IMR-90 (cell line): Measurements from ENCODE around the gene ZNF598. TPM values are rescaled to one million over a fixed set of nuclear protein-coding genes. Genes with fewer than 3 reads are reported as not detected.

Experiments used
- ATAC-seq: fragments of 200-7000 bp; cut with Tn5 transposase; 2 replicates; pipeline ENCODE4 v1.9.1; 2020; ENCODE audit warnings: low read depth, mild to moderate bottlenecking, moderate library complexity
- BruUV-seq: library from RNA; stranded (reverse); fragments of 400-500 nt; replicated peaks from 2 replicates; lab custom pipeline; 2021; lab: Mats Ljungman, UMichigan
- CTCF ChIA-PET: fragments of 300-600 bp; formaldehyde crosslinking; extraction: SDS; loops from one replicate; lab custom pipeline; 2021; ENCODE audit warnings: antibody characterized with exemption; lab: Yijun Ruan, JAX
- POLR2A ChIA-PET: fragments of 300-600 bp; sonication (Branson Sonifier 250); formaldehyde crosslinking; loops from one replicate; lab custom pipeline; 2022; ENCODE audit warnings: antibody characterized with exemption; ENCODE audit not compliant: unreplicated experiment; lab: Charles Lee
- DNase-seq: peaks from one replicate; pipeline ENCODE4 v3.0.0; 2013
- H2AFZ ChIP-seq: replicated peaks from 2 replicates; pipeline ENCODE3; 2013; ENCODE audit warnings: low read length, mild to moderate bottlenecking; ENCODE audit not compliant: poor library complexity
- H2AK5ac ChIP-seq: 2 replicates; pipeline ENCODE4 v1.6.1; 2013; ENCODE audit warnings: low read depth, low read length, inconsistent platforms
- H2AK9ac ChIP-seq: replicated peaks from 2 replicates; pipeline ENCODE3; 2013; ENCODE audit warnings: mild to moderate bottlenecking, low read depth, low read length, moderate library complexity; ENCODE audit not compliant: poor library complexity
- H2BK120ac ChIP-seq: 2 replicates; pipeline ENCODE4 v1.6.1; 2013; ENCODE audit warnings: low read depth, low read length, inconsistent platforms
- H2BK15ac ChIP-seq: 3 replicates; pipeline ENCODE4 v1.6.1; 2013; ENCODE audit warnings: low read depth, low read length, inconsistent platforms
- H2BK20ac ChIP-seq: 2 replicates; pipeline ENCODE4 v1.6.1; 2013; ENCODE audit warnings: low read depth, mild to moderate bottlenecking, inconsistent platforms, low read length, moderate library complexity
- H2BK5ac ChIP-seq: 2 replicates; pipeline ENCODE4 v1.6.1; 2013; ENCODE audit warnings: mild to moderate bottlenecking, low read depth, low read length, inconsistent platforms; ENCODE audit not compliant: poor library complexity, severe bottlenecking
- H3K14ac ChIP-seq: replicated peaks from 2 replicates; pipeline ENCODE4 v1.6.1; 2013; ENCODE audit warnings: low read depth, low read length, inconsistent platforms
- H3K18ac ChIP-seq: 2 replicates; pipeline ENCODE4 v1.6.1; 2013; ENCODE audit warnings: low read depth, low read length, control low read depth
- H3K23ac ChIP-seq: 2 replicates; pipeline ENCODE4 v1.6.1; 2013; ENCODE audit warnings: low read depth, low read length, inconsistent platforms
- H3K27ac ChIP-seq: 2 replicates; pipeline ENCODE4 v1.5.1; 2013; ENCODE audit warnings: mild to moderate bottlenecking, control low read depth, low read length; ENCODE audit not compliant: insufficient read depth
- H3K27me3 ChIP-seq: 2 replicates; pipeline ENCODE4 v1.6.1; 2013; ENCODE audit warnings: low read length; ENCODE audit not compliant: control insufficient read depth, insufficient read depth
- H3K36me3 ChIP-seq: 2 replicates; pipeline ENCODE4 v1.6.1; 2013; ENCODE audit warnings: low read length, mixed read lengths; ENCODE audit not compliant: control insufficient read depth, insufficient read depth
- H3K4ac ChIP-seq: 2 replicates; pipeline ENCODE4 v1.6.1; 2013; ENCODE audit warnings: low read depth, low read length, inconsistent platforms
- H3K4me1 ChIP-seq: 2 replicates; pipeline ENCODE4 v1.6.1; 2013; ENCODE audit warnings: low read length, mixed read lengths; ENCODE audit not compliant: control insufficient read depth, insufficient read depth
- H3K4me2 ChIP-seq: 2 replicates; pipeline ENCODE4 v1.6.1; 2013; ENCODE audit warnings: low read depth, mild to moderate bottlenecking, control low read depth, low read length, moderate library complexity
- H3K4me3 ChIP-seq: 2 replicates; pipeline ENCODE4 v1.5.1; 2013; ENCODE audit warnings: low read depth, mild to moderate bottlenecking, control low read depth, low read length, moderate library complexity; ENCODE audit not compliant: insufficient read depth
- H3K56ac ChIP-seq: 2 replicates; pipeline ENCODE4 v1.6.1; 2013; ENCODE audit warnings: low read length, inconsistent platforms; ENCODE audit not compliant: insufficient read depth; ENCODE audit errors: extremely low read depth
- H3K79me1 ChIP-seq, 2 experiments: 2 replicates each; pipeline ENCODE4 v1.6.1; 2013; ENCODE audit warnings: low read length in 2 of 2, inconsistent platforms in 1 of 2, low read depth in 1 of 2
- H3K9ac ChIP-seq: 2 replicates; pipeline ENCODE4 v1.6.1; 2013; ENCODE audit warnings: low read depth, low read length, control low read depth
- H3K9me1 ChIP-seq: 2 replicates; pipeline ENCODE4 v1.6.1; 2013; ENCODE audit warnings: low read length, inconsistent platforms; ENCODE audit not compliant: insufficient read depth
- H3K9me3 ChIP-seq: 2 replicates; pipeline ENCODE4 v1.6.1; 2013; ENCODE audit warnings: low read length; ENCODE audit not compliant: control insufficient read depth, insufficient read depth
- H4K20me1 ChIP-seq: 2 replicates; pipeline ENCODE4 v1.6.1; 2013; ENCODE audit warnings: low read length, inconsistent platforms; ENCODE audit not compliant: insufficient read depth
- H4K5ac ChIP-seq: 2 replicates; pipeline ENCODE4 v1.6.1; 2013; ENCODE audit warnings: mild to moderate bottlenecking, low read depth, low read length, control low read depth
- H4K8ac ChIP-seq, 2 experiments: 2 replicates each; pipeline ENCODE4 v1.6.1; 2013; ENCODE audit warnings: low read depth in 2 of 2, low read length in 2 of 2, control low read depth in 1 of 2, inconsistent platforms in 1 of 2
- H4K91ac ChIP-seq: 2 replicates; pipeline ENCODE4 v1.6.1; 2013; ENCODE audit warnings: low read depth, low read length, inconsistent platforms; ENCODE audit not compliant: insufficient read depth
- MXI1 ChIP-seq: IDR thresholded peaks from 2 replicates; pipeline ENCODE4 v1.6.1; 2012; ENCODE audit warnings: low read depth, mild to moderate bottlenecking, low read length, moderate library complexity, borderline replicate concordance
- RAD21 ChIP-seq: IDR thresholded peaks from 2 replicates; pipeline ENCODE4 v1.6.1; 2012; ENCODE audit warnings: low read length, improper control_type of control experiment
- WGBS, 2 experiments: methylation state at CpG; one replicate each; pipeline versions ENCODE4 v1.1.5 to v1.1.7; 2013; ENCODE audit warnings: missing lambda C conversion rate in 2 of 2; ENCODE audit not compliant: insufficient read length in 1 of 2; ENCODE audit errors: extremely low coverage in 2 of 2; 5-methylcytosine and 5-hydroxymethylcytosine counted together
- dilution Hi-C: fragments of 300-500 bp; cut with HindIII; formaldehyde crosslinking; loops from one replicate; pipeline ENCODE4 v1.14.3; 2018; ENCODE audit warnings: low sequenced_read_pairs; ENCODE audit not compliant: unreplicated experiment
- in situ Hi-C: fragments of 300-500 bp; cut with MboI; formaldehyde crosslinking; loops from 3 replicates; pipeline ENCODE4 v1.14.3; 2019; ENCODE audit warnings: low sequenced_read_pairs, inconsistent platforms, mixed read lengths
- intact Hi-C: fragments of 100-400 bp; cut with micrococcal nuclease; formaldehyde crosslinking; loops from 2 replicates; pipeline ENCODE4 v1.10.0; 2022
- polyA plus RNA-seq, 3 experiments: library from polyadenylated mRNA; depleted of rRNA; stranded (reverse); fragments of >200 nt; gene quantifications; 2 replicates each; pipeline ENCODE4 v1.2.3, GENCODE V29; 2012; ENCODE audit warnings: low replicate concordance in 1 of 3
- total RNA-seq: library from RNA; depleted of rRNA; stranded (reverse); fragments of >200 nt; gene quantifications from 2 replicates; pipeline ENCODE4 v1.2.3, GENCODE V29; 2012

The ZNF598 gene
- total and polyA plus RNA-seq, 2 of the 4 experiments (the other 2 are of a cell fraction) = 3.4 to 36.4 TPM

- POLR2A ChIA-PET = interaction anchor here (0.6 kb wide), 1 partner anchor 130 kb away, joined by 6 read pairs; no protein-coding TSS in a partner anchor
- H3K36me3 ChIP-seq = peaks cover 16% of the 10 kb centered on the region; the same call in 1 of the 2 replicates
- peak within 1 kb of the TSS; percentile 82 for H2BK5ac ChIP-seq
- CTCF ChIA-PET = no interaction called here
- peak within 1 kb of the TSS; percentile 57 for H2BK20ac ChIP-seq
- peak within 1 kb of the TSS; percentile 96 for H2AK9ac ChIP-seq
- in situ Hi-C loops = no loop called here
- no peaks in the 10 kb centered on the region for H3K27me3 ChIP-seq
- peak within 1 kb of the TSS; percentile 92 for H3K9ac ChIP-seq
- H3K23ac ChIP-seq = peak within 1 kb of the TSS; percentile 94
- H3K9me3 ChIP-seq = no peaks in the 10 kb centered on the region
- peak within 1 kb of the TSS; percentile 70 for H3K4me3 ChIP-seq
- peak within 1 kb of the TSS; percentile 86 for H3K18ac ChIP-seq
- H4K8ac ChIP-seq = peak within 1 kb of the TSS; percentile 85 to 86; a peak in 3 of 4 replicates
- H2BK15ac ChIP-seq = peak within 1 kb of the TSS; percentile 69; the same call in 1 of the 3 replicates
- no peak within 1 kb of the TSS; the same call in 1 of the 2 replicates for H3K56ac ChIP-seq
- dilution Hi-C loops = no loop called here
- peaks cover 6 to 44% of the 10 kb centered on the region in 2 experiments for H3K79me1 ChIP-seq
- peak within 1 kb of the TSS; percentile 99 for H2AK5ac ChIP-seq
- peak within 1 kb of the TSS; percentile 96 for H4K5ac ChIP-seq
- BruUV-seq = no TSS peak
- peaks cover 9% of the 10 kb centered on the region for H3K9me1 ChIP-seq
- TF ChIP-seq RAD21 = no peak
- peak; percentile 8; the same call in 1 of the 2 replicates for TF ChIP-seq MXI1
- DNase-seq = no peak
- peak within 1 kb of the TSS; percentile 93 for H3K4ac ChIP-seq
- peak; percentile 57 for ATAC-seq
- peaks cover 20% of the 10 kb centered on the region for H3K4me1 ChIP-seq
- H3K4me2 ChIP-seq = peak within 1 kb of the TSS; percentile 97
- intact Hi-C loops = no loop called here
- peaks cover 15% of the 10 kb centered on the region for H4K20me1 ChIP-seq
- H2BK120ac ChIP-seq = peak within 1 kb of the TSS; percentile 85
- H4K91ac ChIP-seq = peak within 1 kb of the TSS; percentile 80
- peak within 1 kb of the TSS; percentile 93 for H2AFZ ChIP-seq
- peak within 1 kb of the TSS; percentile 97 for H3K14ac ChIP-seq
- H3K27ac ChIP-seq = peak within 1 kb of the TSS; percentile 75
- WGBS, 2 experiments = 2% methylated on average over 26 of the region's 59 CpGs; no CpG with 5 or more reads in 1 of the 2 experiments
These were observed 16.9 kb upstream of the ZNF598 start, which contains the start of gene NHERF2 for GRCh38 chr16:2026461-2027023. Gene NHERF2, plus strand, starts transcription at chr16:2026902. Its CDS starts 104 bp downstream, at chr16:2027006.
